Nephron progenitor cell (in vitro differentiated cells): ENCODE results near the gene PTPRF.
A peak's percentile ranks its signal among the peaks of the same experiment; 100 is the strongest.

Experiments used
- DNase-seq: peaks from one replicate; pipeline ENCODE4 v3.0.0; 2021
- H3K27ac Mint-ChIP-seq: 2 replicates; pipeline ENCODE4 v1.8.0; 2021; ENCODE audit warnings: mild to moderate bottlenecking, moderate library complexity, mixed read lengths
- H3K27me3 Mint-ChIP-seq: 2 replicates; pipeline ENCODE4 v1.8.0; 2021; ENCODE audit warnings: mild to moderate bottlenecking, low read depth, mixed read lengths; ENCODE audit not compliant: poor library complexity
- H3K36me3 Mint-ChIP-seq: 2 replicates; pipeline ENCODE4 v1.8.0; 2021; ENCODE audit warnings: low read depth, mixed read lengths
- H3K4me1 Mint-ChIP-seq: 2 replicates; pipeline ENCODE4 v1.8.0; 2021; ENCODE audit warnings: mixed read lengths
- H3K4me3 Mint-ChIP-seq: 2 replicates; pipeline ENCODE4 v1.8.0; 2021; ENCODE audit warnings: mild to moderate bottlenecking, moderate library complexity, mixed read lengths
- H3K9me3 Mint-ChIP-seq: 2 replicates; pipeline ENCODE4 v1.8.0; 2021; ENCODE audit warnings: mild to moderate bottlenecking, moderate library complexity, mixed read lengths
- TF ChIP-seq, protein P1 (sequence below): fragments of 200-600 bp; sonication (generic); IDR thresholded peaks from 2 replicates; pipeline ENCODE4 v1.5.0; 2021; ENCODE audit warnings: antibody characterized with exemption

The PTPRF gene

DNA sequence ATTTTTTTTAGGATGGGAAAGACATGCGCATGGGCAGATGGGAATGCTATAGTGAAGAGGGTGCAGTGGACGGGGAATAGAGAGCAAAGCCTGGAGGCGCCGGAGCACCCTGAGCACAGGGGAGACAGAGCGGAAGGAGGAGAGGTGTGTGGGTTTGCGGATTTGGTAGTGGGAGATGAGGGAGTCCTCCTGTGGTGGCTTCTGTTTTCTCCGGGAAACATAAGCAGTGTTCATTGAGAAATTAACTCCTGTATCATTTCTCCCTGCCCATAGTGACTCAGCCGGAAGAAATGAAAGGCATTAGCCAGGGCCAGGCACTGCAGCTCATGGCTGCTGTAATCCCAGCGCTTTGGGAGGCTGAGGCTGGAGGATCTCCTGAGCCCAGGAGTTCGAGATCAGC is 4.7 kb upstream of the PTPRF start:
- no peaks in the 10 kb centered on the region for H3K36me3 Mint-ChIP-seq
- DNase-seq: no peak
- H3K4me3 Mint-ChIP-seq: no peak overlapping the region
- H3K27ac Mint-ChIP-seq: no peak overlapping the region
- TF ChIP-seq, protein P1, sequence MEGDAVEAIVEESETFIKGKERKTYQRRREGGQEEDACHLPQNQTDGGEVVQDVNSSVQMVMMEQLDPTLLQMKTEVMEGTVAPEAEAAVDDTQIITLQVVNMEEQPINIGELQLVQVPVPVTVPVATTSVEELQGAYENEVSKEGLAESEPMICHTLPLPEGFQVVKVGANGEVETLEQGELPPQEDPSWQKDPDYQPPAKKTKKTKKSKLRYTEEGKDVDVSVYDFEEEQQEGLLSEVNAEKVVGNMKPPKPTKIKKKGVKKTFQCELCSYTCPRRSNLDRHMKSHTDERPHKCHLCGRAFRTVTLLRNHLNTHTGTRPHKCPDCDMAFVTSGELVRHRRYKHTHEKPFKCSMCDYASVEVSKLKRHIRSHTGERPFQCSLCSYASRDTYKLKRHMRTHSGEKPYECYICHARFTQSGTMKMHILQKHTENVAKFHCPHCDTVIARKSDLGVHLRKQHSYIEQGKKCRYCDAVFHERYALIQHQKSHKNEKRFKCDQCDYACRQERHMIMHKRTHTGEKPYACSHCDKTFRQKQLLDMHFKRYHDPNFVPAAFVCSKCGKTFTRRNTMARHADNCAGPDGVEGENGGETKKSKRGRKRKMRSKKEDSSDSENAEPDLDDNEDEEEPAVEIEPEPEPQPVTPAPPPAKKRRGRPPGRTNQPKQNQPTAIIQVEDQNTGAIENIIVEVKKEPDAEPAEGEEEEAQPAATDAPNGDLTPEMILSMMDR: no peak
- peaks cover 28% of the 10 kb centered on the region for H3K4me1 Mint-ChIP-seq
- H3K9me3 Mint-ChIP-seq: no peaks in the 10 kb centered on the region
- peaks cover 25% of the 10 kb centered on the region for H3K27me3 Mint-ChIP-seq

DNA sequence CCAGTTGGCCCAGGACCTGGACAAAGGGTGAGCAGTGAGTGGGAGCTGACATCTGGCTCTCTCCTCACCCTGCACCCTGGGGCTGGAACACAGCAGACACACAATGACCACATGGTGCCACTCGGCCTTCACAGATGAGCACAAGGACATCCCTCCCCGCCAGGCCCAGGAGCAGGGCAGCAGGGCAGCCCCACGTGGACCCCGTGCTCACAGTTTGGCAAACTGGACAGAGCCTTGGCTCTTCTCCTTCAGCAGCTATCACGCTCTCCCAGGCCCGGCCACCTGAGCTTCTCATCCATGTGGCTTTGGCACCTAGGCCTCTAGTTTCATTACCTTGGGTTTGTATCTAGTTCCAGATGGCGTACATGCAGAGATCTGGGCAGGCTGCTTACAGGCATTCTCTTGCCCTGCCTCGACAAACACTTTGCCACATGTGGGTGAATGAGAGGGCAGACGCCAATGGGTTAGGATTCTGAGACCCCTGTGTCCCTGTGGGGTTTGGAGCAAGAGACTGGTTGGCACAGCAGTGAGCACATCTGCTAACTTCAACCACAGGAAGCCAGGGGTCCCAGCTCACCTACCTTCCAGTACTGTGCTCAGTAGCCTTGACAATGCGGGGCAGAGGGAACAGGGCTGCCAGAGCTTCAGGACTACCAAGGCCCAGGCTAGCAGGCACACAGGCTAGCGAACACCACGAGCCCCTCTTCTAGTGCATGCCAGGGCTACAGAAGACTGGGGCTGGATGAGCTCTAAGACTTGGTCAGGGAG is 3.4 kb upstream of the PTPRF start:
- H3K27me3 Mint-ChIP-seq: peaks cover 20% of the 10 kb centered on the region
- TF ChIP-seq, protein P1: no peak
- no peak overlapping the region for H3K27ac Mint-ChIP-seq
- no peaks in the 10 kb centered on the region for H3K9me3 Mint-ChIP-seq
- H3K36me3 Mint-ChIP-seq: no peaks in the 10 kb centered on the region
- DNase-seq: no peak
- H3K4me3 Mint-ChIP-seq: no peak overlapping the region
- peaks cover 35% of the 10 kb centered on the region for H3K4me1 Mint-ChIP-seq

DNA sequence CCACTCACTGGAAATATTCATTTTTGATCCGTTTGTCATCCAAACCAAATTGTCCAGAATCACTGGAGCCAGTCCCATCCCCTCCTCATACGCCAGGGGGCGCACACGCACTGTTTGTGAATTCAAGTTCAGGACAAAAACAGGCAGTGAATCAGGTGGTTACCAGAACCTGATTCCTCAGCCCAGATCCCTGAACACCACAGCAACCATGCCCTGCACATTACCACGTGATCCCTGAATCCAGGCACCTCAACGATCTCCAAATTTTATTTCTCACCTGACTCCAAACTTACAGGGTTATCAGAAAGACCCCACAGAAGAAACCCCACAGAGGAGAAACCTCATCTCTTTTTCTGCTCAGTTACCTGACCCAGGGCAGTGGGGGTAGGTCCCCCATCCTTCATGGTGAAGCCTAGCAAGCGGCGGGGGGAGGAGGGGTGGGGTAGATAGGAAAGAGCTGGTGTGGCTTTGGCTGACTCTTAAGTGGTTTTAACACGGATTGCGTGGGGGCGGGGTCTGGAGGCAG is 1.4 kb upstream of the PTPRF start:
- Mint-ChIP-seq H3K4me1 (peaks cover 42% of the 10 kb centered on the region), H3K27ac (no peak overlapping the region), H3K9me3 (no peaks in the 10 kb centered on the region), H3K27me3 (peaks cover 19% of the 10 kb centered on the region), H3K4me3 (peak overlapping the region; percentile 72), H3K36me3 (no peaks in the 10 kb centered on the region)
- TF ChIP-seq, protein P1: peak; percentile 94
- peak; percentile 88 for DNase-seq

DNA sequence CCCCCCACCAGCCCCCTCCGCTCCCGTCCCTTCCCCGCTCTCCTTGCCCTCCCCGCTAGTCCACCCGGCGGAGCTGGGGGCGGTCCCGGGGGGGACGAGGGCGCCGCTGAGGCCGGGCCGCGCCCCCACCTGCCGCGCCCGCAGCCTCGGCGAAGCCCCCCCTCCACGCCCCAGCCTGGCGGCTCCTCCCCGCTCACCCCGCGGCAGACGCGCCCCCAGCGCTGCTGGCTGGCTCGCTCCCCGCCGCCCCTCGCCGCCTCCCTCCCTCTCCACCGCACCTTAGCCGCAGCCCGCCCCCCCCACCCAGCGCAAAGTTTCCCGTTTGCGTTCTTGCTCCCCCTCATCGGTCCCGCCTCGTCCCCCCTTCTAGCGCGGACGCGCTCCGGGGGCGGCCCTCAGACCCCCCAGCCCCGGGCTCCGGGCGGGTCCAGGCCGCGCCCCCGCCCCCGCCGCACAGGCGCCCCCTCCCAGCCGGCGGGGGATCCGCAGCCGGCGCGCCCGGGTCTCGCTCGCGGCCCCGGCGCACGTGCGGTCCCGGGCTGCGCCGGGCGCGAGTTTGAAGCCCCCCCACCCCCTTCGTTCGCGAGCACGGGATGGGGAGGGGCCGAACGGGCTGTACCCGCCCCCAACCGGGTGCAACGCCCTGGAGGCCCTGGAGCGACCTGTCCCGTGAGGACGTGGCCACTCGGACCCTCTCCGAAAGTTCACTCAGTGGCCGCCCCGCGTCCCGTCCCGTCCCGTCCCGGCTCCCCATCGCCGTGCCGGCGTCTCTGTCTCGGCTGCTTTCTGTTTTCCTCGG is 623 bp downstream of the PTPRF start:
- Mint-ChIP-seq H3K4me3 (peak overlapping the region; percentile 99), H3K36me3 (no peaks in the 10 kb centered on the region), H3K9me3 (no peaks in the 10 kb centered on the region), H3K4me1 (peaks cover 51% of the 10 kb centered on the region), H3K27ac (peak overlapping the region; percentile 91), H3K27me3 (peaks cover 12% of the 10 kb centered on the region)
- peak; percentile 61 for DNase-seq
- TF ChIP-seq, protein P1: no peak

DNA sequence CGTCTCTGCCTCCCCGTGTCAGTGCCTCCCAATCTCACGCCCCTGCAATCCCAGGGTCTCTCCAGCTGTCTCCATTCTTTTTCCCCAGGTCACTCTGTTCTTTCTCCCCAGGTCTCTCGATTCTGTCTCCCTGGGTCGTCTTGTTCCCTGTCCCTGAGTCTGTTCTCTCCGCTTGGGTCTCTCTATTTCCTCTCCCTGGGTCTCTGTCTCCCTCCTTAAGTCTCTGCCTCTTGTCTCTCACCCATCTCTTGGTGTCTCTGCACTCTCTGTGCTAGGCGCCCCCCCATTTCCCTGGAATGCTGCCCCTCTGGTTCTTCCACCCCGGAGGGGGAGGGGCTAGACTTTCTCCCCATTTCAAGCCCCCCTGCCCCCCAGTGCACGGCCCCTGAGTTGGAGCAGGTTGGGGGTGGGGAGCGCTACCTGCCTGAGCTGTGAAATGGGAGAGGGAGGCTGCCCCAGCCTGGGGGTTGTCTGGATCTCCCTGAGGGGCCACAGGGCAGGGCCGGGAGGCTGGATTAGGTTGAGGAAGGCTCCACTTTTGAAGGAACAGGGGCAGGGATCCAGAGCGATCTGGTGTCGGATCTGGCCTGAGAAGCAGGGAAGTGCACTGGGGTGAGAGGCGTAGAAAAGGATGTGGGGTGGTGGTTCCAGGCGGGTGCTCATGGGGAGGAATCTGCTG is 1.4 kb downstream of the PTPRF start:
- DNase-seq: no peak
- Mint-ChIP-seq H3K9me3 (no peaks in the 10 kb centered on the region), H3K36me3 (no peaks in the 10 kb centered on the region), H3K27ac (peak overlapping the region; percentile 91), H3K4me3 (peak overlapping the region; percentile 99), H3K4me1 (peaks cover 55% of the 10 kb centered on the region), H3K27me3 (peaks cover 12% of the 10 kb centered on the region)
- TF ChIP-seq, protein P1: no peak
